GM19025 (cell line): Measurements from ENCODE around the gene NTN1.

Experiments
- ATAC-seq: cut with Tn5 transposase; IDR thresholded peaks from one replicate; pipeline ENCODE4 v1.9.1; 2021; ENCODE audit warnings: mild to moderate bottlenecking, low read depth, moderate library complexity; ENCODE audit not compliant: unreplicated experiment

The NTN1 gene

GRCh38 chr17:9292561-9292941, 271.2 kb downstream of the NTN1 start:
- ATAC-seq: no peak
